NCI-H748 treated with DMSO at 0.1 percent for 48 hours (cell line): ENCODE results near the gene BCAS3.

Source experiments
- DNase-seq: peaks from one replicate; lab custom pipeline; 2025; lab: John Stamatoyannopoulos, UW

Gene BCAS3

GRCh38 chr17:61200339-61200715 is 522.7 kb downstream of the BCAS3 start:
- no peak for DNase-seq

- DNase-seq, result no peak
Observed at GRCh38 chr17:61201211-61201610, 523.6 kb downstream of the BCAS3 start.

GRCh38 chr17:61202564-61202963 is 524.9 kb downstream of the BCAS3 start:
- DNase-seq, result no peak

- DNase-seq, result no peak
Observed at GRCh38 chr17:61203671-61204131, 526.0 kb downstream of the BCAS3 start.

GRCh38 chr17:61204456-61204855 is 526.8 kb downstream of the BCAS3 start:
- no peak for DNase-seq

- no peak for DNase-seq
Observed at GRCh38 chr17:61205401-61205800, 527.8 kb downstream of the BCAS3 start.

- DNase-seq, result no peak
Observed at GRCh38 chr17:61205931-61206330, 528.3 kb downstream of the BCAS3 start.

GRCh38 chr17:61206922-61207321 is 529.3 kb downstream of the BCAS3 start:
- DNase-seq, result no peak

GRCh38 chr17:61208301-61209105 is 530.9 kb downstream of the BCAS3 start:
- DNase-seq, result no peak

- DNase-seq, result no peak
Observed at GRCh38 chr17:61209106-61209439, 531.4 kb downstream of the BCAS3 start.

- no peak for DNase-seq
Observed at GRCh38 chr17:61209525-61209924, 531.9 kb downstream of the BCAS3 start.

- no peak for DNase-seq
Observed at GRCh38 chr17:61211236-61211635, 533.6 kb downstream of the BCAS3 start.

GRCh38 chr17:61212655-61213054 is 535.0 kb downstream of the BCAS3 start:
- no peak for DNase-seq

- DNase-seq, result no peak
Observed at GRCh38 chr17:61214753-61215152, 537.1 kb downstream of the BCAS3 start.

GRCh38 chr17:61216066-61216465 is 538.4 kb downstream of the BCAS3 start:
- DNase-seq, result no peak

GRCh38 chr17:61217878-61218437 is 540.3 kb downstream of the BCAS3 start:
- DNase-seq, result no peak

GRCh38 chr17:61218438-61218837 is 540.8 kb downstream of the BCAS3 start:
- no peak for DNase-seq

- DNase-seq, result no peak
Observed at GRCh38 chr17:61219460-61219859, 541.8 kb downstream of the BCAS3 start.

- DNase-seq, result no peak
Observed at GRCh38 chr17:61221181-61221580, 543.5 kb downstream of the BCAS3 start.

GRCh38 chr17:61221597-61222471 is 544.2 kb downstream of the BCAS3 start:
- no peak for DNase-seq

- DNase-seq, result no peak
Observed at GRCh38 chr17:61223725-61224124, 546.1 kb downstream of the BCAS3 start.

- DNase-seq, result no peak
Observed at GRCh38 chr17:61225178-61225882, 547.7 kb downstream of the BCAS3 start.
